IPS-NIHi11 (cell line): Measurements from ENCODE around the gene S100A8.
"Not testable (repeated sequence)": the region's sequence is repeated elsewhere in the genome, so short reads cannot be mapped to it uniquely, and the experiment has no call there.

Experiments
- DNase-seq: peaks from one replicate; pipeline ENCODE4 v3.0.0; 2012; ENCODE audit warnings: mixed read lengths, low spot score

Gene S100A8

DNA sequence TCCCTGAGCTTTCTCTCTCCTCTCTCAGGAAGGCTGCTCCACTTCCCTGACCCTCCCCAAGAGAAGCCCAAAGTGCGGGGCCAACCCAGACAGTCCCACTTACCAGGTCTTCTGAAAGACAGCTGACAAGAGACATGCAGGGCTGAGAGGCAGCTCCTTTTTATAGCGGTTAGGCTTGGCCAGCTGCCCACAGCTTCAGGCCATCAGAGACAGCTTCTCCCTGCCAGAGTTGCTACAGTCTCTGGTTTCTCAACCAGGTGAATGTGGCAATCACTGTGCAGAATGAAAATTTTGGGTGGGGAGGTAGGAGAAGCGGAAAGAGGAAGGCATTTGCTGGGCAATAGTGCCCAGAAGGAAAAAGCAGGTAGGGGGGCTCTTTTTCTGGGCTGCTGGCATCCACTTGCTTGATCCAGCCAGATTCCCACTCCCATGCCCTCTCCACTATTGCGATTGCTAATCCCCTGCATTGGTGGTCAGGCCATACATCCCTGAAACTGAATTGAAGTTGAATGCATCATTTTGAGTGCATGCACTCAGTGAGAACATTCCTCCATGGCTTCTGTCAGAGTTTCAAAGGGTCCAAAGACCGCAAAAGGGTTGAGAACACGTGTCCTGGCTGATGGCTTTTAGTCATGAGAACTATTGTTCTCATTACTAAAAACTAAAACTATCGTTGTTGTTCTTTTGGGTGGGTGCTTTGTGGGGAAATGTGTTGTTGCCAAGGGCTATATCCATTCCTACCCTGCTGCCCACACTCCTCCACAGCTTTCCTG lies at the start of gene S100A8:
TSS of gene S100A8 (minus strand) at position 136 of the 773 bp plus-strand sequence. CDS start 538 bp downstream, outside the sequence.
- DNase-seq, result no peak

DNA sequence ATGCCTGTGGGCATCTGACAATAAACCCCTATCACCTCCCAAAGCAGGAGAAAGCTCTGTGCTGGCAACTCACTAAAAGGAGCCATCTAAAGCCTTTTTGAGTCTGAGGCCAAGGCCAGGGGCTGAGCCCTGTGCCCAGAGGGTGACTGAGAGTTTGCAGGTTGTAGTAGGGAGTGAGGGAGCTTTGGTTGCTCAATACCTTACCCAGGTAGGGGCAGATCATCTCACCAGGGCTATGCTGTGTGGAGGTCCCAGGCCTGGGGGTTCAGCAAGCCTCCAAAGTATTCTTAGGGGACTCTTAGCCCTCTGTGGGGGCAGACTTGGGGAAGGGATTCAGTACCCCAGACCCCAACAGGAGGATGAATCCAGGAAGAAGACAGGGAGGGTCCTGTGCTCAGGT lies 48.4 kb upstream of the S100A8 start:
- DNase-seq, result no peak

DNA sequence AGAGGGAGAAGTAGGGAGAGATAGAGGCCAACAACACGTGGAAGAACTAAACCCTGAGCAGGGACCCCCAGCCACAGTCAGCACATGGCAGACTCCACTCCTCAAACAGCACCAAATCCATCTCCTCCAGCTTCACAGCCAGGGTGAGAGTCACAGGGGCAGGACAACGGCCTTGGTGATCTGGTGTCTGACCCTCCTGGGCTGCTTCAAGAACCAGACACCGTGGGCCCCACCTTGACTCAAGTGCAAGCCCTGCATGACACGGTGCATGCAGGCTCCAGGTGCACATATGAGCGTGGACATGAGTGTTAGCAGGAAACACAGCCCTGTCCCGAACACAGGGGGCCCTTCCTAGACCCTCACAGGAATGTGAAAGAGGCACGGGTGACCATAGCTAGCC lies 47.7 kb upstream of the S100A8 start:
- DNase-seq, result no peak

DNA sequence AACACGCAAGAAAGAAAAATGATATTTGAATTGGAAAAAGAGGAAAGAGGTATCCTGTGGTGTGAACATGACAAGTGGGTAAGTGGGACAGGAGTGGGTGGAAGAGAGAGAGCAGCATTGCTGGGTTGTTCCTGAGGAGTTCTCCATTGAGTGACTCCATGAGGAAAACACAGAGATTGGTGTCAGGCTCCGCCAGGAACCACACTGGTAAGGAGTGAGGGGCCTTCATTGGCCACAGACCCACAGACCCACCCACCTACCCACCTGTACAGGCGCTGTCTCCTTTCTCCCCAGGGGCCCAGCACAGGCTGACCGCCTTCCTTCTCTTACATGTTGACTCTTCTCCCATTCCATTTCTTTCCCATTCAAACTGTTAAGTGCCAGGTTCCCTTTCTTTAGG lies 46.4 kb upstream of the S100A8 start:
- DNase-seq, result no peak

DNA sequence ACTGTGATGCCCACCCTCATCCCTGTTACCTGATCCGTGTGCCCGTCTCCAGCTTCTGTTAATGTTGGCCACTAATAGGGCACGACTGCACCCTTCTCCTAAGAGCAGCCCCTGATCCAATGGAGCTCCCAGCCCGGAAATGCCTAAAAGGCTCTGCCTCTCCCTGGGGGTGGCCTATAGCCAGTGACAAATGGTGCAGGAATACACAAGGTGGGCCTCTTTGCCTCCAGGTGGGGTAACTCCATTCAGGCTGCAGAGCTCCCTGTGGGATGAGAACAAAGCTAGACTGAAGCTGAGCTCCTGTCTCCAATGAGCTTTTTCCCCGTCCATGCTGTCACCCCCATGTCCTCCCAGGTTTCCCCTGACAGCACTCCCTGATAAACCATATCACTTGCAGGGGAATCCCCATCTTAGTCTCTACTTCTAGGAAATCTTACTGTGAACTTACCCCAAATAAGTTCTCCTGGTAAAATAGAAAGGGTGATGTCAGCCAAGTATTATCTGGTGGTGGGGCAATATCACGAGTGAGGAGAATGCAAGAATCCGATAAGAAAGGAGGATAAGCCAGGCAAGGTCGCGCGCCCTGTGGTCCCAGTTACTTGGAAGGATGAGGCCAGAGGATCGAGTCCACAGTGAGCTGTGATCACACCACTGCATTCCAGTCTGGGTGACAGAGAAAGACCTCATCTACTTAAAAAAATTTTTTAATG lies 44.0 kb upstream of the S100A8 start:
- DNase-seq, result no peak

DNA sequence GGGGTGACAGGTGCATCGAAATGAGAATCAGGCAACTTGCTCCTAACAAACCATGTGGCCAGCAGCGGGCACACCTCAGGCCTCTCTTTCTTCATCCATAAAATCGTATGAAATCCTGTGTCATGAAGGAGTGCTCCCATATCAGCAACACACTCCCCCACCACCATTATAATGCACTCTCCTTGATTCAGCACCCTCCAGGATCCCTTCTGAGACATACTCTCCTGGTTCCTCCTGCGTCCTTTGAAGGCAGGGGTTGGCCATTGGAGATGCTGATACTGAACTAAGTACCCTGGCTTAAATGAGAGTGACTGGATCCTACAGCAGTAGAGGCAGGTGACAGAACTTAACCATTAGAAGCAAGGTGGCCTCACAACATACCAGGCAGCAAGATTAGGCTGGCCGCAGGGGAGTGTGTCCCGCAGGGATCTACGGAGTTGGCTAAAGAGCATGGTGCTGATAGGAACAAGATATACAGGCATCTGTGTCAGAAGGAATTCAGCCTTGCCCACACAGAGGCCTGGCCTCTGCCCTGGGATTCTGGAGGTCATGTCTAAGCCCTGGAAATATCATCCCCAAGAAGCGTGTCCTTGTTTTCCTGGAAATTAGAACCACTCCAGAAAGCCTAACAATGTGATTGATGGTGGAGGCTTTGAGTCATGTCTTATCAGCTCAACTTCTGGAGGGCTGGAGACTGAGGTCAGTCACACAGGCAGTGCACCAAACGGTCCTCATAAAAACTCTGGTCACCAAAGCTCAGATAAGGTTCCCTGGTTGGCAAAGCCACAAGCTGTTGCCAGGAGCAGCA lies 42.2 kb upstream of the S100A8 start:
- DNase-seq, result no peak

DNA sequence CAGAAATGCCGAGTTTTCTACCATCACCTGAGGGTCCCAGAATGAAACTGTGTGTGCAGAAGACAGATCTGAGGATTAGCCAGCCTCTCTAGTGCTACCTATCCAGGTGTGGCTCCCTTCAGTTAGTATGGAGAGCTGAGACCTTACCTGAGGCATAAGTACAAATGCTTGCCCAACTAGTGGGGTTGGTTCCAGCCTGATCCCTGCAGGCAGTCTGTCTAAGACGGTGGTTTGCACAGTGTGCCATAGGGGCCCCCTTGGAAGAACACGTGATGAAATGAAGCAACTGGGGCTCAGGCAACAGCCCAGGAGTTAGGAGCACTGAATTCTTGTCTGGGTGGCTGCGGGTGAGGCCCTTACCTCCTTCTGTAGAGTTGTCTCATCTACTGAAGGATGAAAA lies 41.1 kb upstream of the S100A8 start:
- DNase-seq, result no peak

DNA sequence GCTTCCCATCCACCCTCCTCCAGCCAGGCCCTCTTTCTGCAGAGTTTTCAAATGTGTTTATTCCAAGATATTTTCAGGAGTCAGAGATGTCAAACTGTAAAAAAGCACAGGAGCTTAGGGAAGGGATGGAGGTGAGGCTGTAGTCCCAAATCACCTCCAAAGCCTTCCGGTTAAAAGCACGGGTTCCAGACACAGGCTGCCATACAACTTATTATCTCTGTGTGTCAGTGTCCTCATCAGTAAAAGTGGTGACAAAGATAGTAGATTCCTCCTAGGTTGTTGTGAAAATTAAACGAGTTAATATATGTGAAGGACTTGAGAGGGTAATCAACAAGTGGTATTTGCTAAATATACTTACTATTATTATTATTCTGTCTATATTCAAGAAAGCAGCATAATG lies 40.6 kb upstream of the S100A8 start:
- no peak for DNase-seq

DNA sequence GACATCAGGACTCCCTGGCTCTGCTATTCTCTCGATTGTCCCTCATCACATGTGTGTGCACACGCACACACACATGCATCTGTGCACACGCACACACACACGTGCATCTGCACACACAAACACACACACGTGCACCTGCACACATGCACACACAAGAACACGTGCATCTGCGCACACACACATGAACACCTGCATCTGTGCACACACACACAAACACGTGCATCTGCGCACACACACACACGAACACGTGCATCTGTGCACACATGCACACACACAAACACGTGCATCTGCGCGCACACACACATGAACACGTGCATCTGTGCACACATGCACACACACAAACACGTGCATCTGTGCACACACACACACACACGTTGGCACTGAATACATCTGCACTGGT lies 40.1 kb upstream of the S100A8 start:
- DNase-seq, result no peak

DNA sequence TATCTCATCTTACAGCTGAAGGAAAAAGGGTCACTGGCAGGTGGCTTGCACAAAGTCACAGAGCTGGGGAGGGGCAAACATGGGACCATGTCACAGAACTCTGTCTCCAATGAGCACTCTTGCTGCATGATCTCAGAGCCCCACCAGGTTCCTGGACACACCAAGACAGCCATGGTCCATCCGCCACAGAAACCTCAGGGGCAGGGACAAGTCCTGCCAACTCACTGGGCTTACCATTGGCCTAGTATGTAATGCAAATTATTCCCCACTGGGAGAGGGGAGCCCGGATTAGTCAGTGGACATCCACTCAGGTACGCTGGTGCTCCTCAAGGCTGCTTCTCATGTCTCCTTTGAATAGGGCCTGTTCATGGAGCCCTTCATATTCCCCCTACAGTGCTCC lies 39.7 kb upstream of the S100A8 start:
- DNase-seq, result no peak

DNA sequence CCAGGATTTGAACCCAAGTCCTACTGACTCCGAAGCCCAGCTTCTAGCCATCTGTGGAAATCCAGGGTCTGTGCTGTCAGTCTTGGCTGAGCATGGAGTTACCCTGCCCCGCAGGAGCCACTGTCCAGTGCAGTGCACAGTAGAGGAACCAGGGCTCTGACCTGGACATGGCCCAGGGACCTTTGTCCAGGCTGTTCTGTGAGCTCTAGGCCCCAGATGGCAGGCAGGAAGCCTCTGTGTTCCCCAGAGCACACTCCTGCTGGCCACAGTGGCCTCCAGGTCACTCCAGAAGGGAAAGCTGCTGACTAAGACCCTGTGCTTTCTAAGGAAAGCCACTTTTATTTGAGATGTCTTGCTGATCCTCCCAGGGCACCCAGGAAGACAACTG lies 39.3 kb upstream of the S100A8 start:
- DNase-seq, result no peak

DNA sequence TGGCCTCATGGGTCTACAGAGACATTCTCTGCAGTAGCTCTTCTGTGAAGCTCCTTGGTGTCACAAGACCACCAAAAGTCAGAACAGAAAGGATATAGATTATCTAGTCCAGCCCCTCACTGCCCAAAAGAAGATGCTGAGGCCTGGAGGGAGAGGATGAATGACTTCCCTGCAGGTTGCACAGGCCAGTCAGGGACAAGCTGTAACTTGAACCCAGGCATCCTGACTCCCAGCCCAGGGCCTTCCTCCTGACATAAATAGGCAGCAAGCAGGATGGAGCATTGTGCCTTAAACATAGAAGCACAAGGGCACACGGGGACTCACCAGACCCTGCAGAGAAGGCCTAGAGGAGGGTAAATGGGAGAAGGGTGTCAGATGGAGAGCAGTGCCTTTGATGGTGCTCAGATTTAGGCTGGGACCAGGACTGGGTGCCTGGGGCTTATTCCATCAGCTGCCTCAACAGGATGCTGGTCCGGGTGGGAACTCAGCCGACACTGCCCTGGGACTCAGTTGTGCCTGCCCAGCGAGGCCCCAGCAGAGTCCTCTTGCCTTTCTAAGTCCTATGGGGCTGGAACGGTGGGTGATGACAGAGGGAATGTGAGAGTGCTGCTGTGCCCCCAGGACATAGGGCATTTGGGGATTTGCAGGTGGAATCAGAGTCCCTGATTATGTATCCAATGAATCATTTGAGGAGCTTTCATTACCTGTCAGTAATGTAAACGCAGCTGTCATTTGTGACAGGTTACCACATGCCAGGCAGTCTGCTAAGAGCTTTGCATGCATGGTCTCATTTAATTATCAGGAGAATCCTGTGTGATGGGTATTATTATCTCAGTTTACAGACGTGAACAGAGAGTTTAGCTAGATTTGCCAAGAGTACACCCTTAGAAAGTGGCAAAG lies 38.6 kb upstream of the S100A8 start:
- no peak for DNase-seq

DNA sequence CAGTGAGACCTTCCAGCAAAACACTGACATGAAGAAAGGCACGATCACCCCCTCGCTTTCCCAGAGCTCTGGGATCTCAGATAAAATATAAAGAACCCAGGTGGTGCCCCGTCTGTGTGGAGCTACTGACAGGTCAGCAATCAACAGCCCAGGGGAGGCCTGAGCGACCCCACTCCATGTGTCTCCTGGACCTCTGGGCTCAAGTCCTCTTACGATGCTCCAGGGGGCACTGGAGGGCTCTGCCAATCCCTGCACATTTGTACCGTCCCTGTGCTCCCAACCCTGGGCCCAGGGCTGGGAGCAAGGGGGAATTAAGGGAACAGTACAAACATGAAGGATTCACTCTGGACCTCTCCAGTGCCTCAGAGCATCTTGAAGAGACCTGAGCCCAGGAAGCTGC lies 37.9 kb upstream of the S100A8 start:
- DNase-seq, result peak; percentile 56

DNA sequence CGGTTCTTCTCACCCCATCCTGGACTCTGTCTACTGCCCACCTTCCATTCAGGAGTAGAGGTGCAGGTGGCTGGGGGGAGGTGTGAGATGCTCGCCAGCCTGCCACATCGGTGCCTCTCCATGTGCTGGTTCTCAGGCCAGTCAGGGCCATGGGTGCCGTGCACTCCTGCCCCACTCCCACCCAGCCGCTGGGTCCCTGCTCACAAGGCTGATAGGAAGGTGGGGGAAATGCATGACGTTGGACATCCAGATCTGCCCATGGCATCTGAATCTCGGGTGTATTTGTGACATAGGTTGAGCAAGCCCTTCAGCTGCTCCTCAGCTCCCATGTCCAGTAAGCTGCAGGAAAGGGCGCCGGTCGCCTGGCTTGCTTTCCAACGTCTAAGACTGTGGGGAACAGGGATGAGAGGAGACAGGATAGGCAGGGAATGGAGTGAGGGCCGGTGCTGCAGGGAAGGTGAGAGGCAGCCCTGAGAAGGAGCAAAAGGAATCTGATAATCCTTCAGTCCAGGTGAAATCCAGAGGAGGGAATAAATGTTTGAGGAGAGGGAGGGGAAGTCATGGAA lies 37.3 kb upstream of the S100A8 start:
- DNase-seq, result no peak

DNA sequence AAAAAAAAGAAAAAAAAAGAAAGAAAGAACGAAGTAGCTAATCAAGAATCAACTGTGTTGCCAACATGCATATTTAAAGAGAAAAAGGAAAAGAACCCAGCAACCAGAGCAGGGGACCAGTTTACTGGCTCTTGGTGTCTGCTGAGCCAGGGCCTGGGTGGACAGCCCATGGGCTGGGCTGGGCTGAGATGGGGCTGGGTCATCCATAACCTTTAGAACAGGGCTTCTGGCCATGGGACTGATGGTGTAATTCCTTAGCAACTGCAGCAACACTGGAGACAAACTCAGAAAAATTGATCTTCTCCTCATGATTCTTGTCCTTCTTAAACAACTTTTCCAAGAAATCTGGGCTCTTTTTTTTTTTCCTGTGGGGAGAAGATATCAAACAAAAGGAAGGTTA lies 35.9 kb upstream of the S100A8 start:
- DNase-seq, result no peak

DNA sequence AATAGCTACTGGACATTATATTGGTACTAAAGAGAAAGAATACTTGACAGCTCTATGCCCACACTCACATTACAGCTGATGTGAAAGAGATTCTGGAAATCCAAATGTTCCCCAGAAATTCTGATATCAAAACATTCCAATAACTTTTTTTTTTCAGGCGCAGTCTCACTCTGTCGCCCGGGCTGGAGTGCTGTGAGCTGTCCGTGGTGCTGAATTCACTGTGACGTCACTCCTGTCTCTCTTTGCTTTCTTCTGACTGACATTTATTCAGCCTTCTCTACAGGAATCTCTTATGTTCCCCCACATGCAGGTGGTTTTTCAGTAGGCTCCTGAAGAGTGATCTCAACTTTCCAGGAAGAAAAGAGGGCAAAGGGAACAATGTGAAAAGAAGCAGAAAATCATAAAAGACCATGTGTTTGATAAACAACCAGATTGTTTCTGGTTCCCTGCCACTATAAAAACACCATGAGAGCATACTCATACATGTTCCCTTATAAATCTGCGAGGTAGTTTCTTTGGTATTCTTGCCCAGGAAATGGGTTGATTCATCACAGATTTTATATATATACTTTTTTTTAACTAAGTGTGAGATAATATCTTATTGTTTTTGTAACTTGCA lies 31.7 kb upstream of the S100A8 start:
- peak; percentile 81 for DNase-seq

DNA sequence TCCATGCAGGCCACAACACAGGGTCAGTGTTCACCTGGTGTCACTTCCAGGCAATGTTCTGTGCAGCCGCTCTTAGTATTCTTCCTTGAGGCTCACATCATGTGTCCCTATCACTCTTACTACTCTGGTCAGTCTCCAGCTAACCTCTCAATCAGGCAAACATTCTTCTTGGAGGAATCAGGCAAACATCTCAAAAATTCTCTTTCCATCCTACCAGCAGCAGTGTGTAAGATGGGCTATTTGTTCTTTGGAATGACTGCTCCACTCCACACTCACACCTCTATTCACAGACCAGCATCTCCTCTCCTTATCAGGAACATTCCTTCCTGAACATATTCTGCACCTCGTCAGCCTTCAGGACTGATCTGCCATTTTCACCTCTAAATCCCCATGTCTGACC lies 29.4 kb upstream of the S100A8 start:
- no peak for DNase-seq

DNA sequence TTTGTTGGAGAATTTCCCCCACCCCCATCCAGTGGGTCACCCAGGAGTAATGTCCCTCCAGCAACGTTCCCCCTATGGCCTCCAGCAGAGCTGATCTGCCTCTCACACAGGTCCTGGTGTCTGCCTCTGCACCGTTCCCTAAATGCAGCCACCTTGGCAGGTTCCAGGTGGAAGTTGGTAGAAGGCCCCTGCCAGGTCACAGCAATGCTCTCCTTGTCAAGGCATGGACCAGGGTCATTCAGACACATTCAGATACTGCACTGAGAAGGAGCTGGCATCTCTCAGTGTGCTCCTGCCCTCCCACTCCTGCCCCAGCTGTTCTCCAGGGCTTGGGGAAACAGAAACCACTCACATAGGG lies 28.5 kb upstream of the S100A8 start:
- DNase-seq, result not testable (repeated sequence)

DNA sequence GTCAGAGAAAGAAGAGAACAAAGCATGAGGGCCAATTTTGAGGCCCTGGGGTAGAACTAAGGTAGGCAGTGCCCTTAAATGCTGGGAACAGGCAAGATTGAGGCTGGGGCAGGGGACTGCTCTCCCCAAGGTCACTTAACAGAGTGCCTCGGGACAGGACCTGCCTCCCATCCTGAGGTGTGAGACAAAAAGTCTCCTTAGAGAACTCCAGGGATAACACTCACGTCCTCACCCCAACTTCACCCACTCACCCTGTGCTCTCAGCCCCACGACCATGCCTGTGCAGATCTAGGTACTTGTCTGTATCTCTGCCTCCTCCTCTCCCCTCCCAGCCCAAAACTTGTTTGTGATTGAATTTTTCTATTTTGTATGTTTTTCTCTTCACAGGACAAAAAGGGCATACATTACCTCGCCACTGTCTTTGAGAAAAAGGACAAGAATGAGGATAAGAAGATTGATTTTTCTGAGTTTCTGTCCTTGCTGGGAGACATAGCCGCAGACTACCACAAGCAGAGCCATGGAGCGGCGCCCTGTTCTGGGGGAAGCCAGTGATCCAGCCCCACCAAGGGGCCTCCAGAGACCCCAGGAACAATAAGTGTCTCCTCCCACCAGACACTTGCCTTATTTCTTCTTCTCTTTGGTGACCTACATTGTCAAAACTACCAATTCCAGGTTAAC lies 28.0 kb upstream of the S100A8 start:
- not testable (repeated sequence) for DNase-seq

DNA sequence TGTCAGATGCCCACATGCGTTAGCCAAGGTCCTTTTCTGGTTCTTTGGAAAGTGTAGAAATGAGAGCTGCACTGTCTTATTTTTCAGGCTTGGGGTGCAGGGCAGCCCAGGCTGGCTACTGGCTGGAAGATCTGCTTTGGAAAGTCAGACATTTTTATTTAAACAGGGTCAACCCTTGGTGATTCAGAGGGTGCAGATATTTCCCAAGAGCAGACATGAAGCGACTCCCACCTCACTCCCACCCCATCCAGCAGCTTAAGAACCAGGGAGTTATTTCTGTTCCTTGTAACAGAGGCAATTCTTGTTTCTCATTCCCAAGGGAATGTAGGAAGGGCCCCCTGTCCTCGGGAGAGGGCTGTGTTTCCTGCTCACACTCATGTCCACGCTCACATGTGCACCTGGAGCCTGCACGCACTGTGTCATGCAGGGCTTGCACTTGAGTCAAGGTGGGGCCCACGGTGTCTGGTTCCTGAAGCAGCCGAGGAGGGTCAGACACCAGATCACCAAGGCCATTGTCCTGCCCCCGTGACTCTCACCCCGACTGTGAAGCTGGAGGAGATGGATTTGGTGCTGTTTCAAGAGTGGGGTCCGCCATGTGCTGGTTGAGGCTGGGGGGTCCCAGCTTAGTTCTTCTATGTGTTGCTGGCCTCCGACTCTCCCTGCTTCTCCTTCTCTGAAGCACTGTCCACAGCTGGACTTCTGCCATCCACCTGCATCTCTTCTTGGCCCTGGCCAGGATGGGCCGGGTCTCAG lies 26.4 kb upstream of the S100A8 start:
- DNase-seq, result no peak
